ENCODE data around the gene THAP4. TPM values are rescaled to one million over a fixed set of nuclear protein-coding genes. Genes with fewer than 3 reads are reported as not detected.
"Not testable (repeated sequence)": the region's sequence is repeated elsewhere in the genome, so short reads cannot be mapped to it uniquely, and the experiment has no call there.

Gene THAP4
- total RNA-seq, 1 donor from 2014 or later = 38.9 TPM

DNA sequence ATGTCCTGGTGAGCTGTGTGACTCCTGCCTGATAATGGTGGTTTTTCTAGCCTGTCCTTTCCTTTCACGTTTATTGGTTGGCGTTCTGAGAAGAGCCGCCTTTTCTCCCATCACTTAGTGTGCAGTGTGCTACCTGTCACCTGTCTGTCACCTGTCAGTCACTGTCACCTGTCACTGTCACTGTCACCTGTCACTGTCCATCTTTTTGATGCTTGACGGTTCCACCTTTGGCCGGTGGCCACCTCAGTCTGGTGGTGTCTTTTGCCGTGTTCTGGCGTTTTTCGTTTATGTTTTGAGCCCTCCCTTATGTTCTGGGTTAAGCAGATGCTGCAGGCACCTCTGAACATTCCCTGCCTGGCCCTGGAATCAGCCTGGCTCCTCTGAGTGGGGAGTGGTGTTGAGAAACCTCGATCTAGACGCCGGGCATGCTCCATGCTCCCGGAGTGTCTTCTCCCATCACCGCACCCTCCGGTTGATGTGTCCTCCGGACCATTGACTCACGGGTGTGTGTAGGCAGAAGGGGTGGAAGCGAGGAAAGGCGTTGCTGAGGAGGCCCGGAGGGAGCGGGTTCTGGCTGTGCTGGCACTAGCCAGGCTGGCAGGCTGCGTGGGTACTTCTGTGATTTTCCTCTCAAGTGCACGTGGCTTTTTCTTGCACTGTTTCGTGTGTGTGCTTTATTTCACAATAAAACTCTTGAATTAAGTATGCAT lies 28.9 kb upstream of the THAP4 start:
- peak; percentile 59 for ATAC-seq

DNA sequence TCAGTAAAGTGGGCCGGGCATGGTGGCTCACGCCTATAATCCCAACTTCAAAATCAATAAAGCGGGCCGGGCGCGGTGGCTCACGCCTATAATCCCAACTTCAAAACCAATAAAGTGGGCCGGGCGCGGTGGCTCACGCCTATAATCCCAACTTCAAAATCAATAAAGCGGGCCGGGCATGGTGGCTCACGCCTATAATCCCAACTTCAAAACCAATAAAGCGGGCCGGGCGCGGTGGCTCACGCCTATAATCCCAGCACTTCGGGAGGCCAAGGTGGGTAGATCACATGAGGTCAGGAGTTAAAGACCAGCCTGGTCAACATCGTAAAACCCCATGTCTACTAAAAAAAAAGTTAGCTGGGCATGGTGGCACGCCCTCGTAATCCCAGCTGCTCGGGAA lies 25.8 kb upstream of the THAP4 start:
- not testable (repeated sequence) for ATAC-seq

DNA sequence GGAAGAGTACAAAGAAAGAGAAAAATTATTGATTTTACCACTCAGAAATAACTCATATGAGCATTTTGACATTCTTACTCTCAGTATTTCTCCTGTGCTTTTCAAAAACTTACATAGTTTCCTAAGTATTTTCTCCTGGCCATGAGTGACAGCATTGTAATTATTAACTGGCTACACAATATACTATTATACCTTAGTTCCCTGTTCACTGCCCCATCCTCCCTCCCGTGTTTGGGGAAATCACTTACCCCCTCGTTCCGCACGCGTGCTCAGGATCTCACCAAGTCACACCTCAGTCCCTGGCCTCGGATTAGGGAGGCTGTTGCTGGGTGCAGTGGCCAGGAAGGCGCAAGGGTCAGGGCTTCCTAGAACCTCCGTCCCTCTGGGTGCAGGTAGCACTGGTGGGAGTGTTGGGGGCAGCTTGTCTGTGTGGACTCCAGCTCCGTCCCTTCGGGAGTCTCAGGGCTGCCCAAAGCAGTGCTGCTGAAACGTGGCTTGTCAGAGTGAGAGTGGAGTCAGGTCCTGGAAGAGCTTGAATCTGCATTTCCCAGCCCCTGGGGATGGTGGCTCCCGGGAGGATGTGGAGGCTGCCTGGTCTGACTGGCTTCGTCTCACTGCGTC lies 23.7 kb upstream of the THAP4 start:
- ATAC-seq = no peak

DNA sequence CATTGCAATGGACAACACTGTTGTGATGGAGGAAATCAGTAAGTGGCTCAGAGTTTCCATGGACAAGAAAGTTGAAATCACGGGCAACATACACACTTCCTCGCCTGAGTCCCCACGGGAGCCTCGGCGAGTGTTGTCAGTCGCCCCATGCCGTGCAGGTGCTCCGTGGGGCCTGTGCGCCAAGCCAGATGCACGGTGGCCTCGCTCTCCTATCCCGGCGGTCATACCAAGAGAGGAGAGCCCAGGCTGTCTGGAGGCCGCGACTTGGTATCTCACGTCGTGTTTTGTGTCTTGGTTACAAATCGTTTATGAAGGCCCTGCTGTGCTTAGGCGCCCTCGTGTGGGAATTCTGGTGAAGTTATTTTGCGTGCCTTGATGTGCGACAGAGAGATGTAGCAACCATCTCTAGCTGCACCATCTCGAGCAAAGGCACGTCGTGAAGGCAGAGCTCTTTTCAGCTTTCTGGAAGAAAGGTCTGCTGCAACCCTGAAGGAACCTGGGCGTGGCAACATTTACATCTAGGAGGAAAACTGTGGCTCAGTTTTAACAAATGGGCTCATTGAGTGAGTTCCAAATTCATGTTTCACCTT lies 22.3 kb upstream of the THAP4 start:
- ATAC-seq = peak; percentile 54

DNA sequence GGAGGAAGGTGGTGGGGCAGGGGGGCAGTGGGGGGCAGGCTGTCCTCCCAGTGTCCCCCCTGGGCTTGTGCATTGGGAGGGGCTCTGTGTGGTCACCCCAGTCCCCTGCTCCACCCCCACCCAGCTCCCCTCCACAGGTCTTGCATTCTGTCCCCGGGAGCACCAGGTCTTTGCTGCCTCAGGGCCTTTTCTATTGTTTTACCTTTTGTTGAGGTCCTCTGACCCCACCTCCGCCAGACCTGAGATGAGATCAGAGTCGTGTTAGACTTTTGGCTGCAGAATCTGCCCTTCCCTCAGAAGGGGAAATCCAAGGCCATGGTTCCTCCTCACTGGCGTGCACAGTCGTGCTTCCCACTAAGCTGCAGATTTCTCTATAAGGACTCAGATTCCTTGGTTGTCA lies 21.3 kb upstream of the THAP4 start:
- peak; percentile 22 for ATAC-seq

DNA sequence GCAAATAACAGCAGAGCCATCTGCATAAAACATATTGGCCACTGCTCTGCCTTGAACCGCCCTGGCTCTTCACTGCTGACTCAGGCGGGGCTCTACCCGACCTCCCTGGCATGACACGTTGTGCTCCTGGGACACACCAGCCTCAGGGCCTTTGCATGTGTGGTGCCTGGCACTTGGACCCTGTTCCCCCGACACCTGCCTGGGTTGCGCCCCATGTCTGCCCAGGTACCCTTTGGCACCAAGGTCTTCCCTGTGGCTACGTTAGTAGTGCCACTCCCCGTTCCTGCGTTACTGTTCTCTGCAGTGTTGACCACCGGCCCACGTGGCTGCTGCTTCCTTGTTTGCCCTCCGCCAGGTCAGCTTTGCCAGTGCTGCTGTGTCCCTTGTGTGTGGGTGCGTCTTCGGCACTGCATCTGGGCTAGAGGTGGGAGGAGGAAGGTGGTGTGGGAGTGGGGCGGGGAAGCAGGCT lies 20.9 kb upstream of the THAP4 start:
- no peak for ATAC-seq

DNA sequence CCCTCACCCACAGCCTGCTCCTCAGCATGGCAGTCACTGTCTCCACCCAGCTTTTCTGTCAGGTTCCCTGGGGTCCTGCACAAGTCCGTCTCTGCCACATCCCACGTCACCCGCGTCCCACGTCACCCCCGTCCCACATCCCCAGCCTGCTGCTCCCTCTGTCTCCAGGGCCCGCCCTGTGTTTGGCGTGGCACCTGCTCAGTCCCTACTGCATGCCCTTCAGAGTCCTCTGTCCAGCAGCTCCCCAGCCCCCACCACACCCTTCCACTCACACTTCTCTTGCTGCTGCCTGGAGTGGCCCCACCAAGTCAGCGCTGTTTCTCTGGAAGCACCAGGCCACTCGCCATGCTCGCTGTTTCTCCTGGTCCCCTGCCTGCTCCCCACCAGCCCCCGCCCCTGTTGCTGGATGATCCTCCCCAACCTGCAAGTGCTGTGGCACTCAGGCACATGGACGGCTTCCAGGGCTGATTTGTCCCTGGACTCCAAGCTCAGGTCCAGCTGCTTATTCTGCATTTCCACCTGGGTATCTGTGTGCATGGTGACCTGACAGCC lies 19.3 kb upstream of the THAP4 start:
- ATAC-seq = no peak

DNA sequence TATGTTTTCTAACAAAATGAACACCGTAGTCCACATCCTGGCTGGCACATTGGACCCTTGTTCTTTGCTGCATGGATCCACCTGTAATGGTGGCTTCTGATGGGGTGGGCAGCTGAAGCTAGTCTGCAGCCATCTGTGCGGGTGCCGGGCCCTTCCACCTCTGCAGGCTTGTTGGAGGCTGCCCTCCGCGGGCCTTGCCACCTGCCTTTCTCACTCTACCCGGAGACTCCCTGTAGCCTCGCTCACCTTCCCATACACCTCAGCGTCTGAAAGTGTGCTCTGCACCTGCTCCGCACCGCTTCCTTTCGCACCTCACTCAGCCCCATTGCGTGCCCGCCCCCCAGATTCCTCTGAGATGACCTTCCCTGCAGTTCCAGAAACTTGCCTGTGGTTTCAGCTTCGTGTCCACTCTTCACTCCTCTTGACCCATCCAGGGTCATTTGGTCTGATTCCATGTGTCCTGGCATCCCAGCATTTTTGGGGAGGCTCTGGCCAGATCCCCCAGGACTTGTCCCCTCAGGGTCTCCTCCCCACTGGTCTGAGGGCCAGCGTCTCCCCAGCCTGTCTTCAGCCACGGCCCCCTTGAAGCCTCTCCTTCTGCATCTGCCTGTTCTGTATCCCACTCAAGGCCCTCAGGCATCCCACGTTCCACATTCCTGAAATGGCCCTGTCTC lies 18.7 kb upstream of the THAP4 start:
- no peak for ATAC-seq

DNA sequence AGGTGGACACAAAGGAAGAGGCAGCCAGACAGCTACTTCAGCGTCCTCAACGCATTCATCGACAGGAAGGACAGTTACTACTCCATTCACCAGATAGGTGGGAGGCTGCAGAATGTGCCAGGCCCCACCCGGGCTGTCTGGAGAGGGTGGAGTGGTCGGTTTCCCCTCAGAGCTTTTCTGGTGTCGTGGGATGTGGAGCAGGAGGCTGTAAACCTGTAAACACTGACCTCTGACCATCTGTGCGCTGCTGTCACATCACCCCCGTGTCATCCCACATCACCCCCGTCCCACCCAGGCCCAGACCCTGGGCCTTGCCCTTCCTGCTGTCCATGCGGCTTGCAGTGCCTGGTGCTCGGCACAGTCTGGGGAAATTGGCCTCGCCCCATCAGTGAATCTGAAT lies 17.6 kb upstream of the THAP4 start:
- no peak for ATAC-seq

DNA sequence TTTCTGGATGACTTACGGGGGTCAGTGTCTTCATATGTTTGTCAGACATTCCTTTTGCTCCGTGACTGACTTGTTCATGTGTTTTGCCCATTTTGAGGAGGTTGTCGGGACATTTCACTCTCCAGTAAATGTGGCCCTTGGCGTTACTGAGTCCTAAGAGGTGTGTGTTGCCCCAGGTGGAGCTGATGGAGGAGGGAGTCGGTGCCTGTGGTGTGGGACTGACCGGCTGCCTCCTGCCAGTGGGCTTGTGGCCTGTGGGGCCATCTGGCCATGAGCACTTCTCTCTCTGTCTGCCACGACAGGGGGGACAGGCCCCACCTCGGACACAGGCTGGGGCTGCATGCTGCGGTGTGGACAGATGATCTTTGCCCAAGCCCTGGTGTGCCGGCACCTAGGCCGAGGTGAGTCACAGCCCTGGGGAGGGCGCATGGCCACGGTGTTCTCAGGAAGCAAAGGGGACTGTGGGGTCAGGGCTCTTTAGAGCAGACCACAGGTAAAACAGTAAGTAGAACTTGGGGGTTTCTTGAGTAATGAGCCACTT lies 16.3 kb upstream of the THAP4 start:
- ATAC-seq = no peak

DNA sequence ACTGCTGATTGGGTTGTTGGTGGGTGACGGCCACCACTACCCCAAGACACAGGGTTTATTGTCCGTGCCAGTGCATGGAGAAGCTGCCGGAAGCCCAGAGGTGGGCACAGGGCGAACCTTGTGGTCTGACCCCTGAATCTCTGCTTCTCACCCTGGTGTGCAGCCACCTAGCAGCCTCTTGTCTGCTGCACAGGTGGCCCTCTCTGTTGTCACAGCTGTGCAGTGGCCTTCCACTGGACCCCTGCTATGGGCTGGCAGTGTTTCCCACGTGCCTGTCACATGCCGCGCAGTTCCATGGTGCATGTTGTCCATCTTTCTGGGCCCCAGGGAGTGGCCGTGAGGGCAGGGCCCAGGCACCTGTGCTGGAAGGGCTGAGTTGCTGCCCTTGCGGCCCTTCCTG lies 15.8 kb upstream of the THAP4 start:
- no peak for ATAC-seq

DNA sequence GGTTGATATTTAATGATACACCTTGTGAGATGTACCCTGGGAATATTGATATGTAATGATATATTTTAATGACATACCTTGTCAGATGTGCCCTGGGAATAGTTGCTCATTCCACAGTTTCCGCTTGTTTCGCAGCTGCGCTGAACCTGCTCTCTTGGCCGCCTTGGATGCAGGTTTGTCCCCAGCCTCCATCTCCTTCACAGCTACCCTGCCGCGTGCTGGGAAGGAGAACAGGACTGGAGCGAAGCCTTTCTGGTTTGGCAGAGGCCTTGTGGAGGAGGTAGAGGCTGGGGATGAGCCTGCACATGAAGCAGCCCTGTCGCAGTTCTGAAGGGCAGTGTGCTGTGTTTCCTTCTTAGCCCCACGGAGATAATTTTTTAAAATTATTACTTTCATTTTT lies 15.2 kb upstream of the THAP4 start:
- no peak for ATAC-seq

DNA sequence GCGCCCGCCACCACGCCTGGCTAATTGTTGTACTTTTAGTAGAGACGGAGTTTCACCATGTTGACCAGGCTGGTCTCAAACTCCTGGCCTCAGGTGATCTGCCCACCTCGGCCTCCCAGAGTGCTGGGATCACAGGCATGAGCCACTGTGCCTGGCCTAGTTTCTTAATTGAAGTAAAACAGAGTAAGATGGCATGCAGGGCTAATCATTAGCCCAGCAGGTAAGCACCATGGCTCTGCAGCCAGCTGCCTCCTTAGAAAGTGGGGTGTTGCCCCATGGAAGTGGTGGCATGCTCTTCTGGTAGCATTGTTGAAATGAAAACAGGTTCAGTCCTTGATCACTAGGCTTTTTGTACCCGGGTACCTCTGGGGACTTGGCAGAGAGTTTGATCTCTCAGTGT lies 13.0 kb upstream of the THAP4 start:
- ATAC-seq = no peak

DNA sequence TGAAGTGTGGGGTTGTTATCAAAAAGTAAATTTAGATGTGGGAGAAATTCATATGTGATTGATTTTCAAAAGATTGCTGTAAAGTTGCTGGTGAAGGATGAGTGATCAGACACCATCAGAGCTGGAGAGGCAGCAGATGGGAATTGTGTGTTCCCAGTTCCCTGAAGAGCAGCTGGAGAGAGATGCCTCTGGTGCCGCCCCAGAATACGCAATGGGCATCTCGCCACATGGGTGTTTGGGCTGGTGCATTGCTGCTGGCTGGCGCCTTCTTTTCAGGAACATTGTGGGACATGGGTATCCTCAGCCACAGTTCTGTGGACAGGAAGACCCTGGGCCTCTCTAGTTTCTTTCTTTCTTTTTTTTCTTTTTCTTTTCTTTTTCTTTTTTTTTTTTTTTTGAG lies 12.4 kb upstream of the THAP4 start:
- ATAC-seq = no peak

DNA sequence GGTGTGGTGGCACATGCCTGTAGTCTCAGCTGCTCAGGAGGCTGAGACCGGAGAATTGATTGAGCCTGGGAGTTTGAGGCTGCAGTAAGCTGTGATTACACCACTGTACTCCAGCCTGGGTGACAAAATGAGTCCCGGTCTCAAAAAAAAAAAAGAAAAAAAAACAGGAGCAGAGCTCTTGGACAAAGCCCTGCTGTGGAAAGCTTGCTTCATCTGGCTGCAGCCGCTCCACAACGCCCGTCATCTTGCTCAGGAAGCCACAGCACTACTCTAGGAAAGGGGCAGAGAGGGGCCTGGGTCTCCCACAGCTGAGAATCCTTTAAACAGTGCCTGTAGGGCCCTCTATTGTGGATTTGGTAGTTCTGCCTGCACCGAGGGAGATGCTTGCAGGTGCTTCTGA lies 11.5 kb upstream of the THAP4 start:
- ATAC-seq = no peak

DNA sequence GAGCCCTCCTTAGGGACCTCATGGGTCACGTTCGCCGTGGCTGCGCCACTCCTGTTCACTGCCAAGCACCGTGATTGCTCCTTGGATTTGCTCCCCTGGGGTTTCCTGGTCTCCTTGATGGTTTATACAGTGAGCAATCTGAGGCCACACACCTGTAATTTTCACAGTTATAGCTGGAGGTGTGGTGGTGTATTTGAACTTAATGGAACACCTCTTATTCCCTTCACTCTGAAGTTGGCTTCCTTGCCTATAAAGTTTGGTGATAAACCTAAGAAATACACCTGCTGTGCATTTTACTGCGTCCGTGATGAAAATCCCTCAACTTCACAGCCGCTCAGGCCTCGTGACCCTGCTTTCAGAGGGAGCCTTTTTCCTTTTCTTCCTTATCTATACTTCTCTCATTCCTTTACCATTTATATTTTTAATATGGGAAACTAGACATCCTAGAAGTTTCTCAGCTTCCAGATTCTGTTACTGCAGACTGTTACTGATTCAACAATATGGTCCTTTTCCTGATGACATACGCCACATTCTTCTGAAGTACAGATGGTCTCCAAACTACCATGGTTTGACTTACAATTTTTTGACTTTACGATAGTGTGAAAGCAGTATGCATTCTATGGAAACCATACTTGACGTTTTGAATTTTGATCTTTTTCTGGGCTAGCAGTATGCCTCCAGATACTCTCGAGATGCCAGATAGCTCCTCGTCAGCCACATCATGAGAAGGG lies 9.1 kb upstream of the THAP4 start:
- ATAC-seq = no peak

DNA sequence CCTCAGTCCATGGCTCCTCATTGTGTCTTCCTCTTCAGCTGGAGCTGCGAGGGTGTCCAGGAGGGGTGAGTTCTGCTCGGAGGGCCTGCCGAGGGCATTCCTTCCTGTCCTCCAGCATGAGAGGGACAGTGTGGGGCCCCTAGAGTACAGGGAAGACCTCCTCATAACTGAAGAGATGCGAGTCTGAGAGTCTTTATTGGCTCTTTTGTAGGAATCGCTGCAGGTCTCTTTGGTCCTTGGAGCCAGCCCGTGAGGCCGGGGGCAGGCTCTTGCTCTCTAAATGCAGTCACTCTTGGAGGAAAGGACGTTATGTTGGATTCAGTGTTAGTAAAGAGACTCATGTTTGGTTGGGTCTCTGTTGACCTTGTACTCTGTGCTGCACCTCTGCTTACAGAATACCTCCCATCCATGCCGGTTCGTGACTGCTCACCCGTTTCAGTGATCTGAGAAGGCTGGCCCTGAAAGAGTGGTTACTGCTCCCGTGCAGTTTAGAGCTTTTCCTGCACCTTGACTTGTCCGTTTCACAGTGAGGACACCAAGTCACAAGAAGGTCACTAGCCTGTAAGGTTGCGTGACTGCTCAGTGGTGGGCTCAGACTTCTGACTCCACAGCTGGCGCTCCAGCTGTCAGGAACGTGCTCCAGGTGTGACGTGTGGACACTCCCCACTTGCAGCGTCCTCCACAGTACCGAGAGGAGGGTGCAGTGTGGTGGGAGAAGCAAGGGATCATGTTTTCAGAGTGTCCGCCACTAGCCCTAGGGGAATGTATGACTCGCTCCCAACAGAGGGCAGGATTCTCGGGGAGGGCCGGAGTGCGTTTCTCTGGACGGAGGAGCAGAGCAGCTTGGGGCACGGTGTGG lies 8.3 kb upstream of the THAP4 start:
- ATAC-seq = no peak

DNA sequence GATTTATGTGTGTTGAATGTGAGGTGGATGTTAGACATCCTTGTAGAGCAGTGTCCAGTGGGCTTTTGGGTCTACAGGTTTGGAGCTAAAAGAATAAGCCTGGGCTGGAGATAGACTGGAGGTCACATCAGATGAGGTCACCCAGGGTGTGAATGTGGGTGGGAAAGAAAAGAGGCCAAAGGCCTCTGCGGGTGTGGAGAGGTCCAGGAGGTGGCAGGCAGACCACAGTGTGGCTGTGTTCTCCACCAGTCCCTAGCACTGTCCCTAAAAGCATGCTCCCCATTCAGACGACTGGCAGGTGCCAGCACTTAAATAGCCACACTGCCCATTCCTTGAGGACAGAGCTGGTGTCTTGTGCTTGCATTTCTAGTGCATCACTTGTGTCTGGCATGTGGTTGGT lies 4.7 kb upstream of the THAP4 start:
- ATAC-seq = no peak

DNA sequence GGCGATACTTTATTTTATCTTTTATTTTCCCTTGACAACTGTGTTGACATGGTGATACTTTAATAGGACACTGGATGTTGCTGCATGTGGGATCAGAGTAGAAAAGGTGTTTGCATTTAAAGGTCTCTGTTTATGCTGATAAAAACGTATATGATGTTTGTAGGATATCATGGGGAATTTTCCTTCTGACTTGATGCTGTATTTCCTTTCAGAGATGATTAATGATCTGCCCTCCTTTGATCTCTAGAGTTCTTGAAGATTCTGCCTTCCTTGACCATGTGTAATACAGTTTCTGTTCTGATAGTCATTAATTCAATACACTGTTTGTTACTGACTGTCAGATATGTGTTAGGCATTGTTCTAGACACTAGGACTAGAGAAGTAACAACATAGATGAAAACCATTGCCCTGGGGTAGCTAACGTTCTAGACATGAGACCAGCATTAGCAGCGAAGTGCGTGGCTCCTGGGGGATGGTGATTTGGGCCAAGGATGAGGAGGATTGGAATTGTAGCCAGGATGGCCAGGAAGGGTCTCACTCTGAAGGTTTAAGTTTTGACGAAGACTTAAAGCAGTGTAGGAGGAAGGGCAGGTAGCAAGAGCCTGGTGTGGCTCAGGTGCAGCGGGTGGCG lies 3.3 kb upstream of the THAP4 start:
- ATAC-seq = no peak

DNA sequence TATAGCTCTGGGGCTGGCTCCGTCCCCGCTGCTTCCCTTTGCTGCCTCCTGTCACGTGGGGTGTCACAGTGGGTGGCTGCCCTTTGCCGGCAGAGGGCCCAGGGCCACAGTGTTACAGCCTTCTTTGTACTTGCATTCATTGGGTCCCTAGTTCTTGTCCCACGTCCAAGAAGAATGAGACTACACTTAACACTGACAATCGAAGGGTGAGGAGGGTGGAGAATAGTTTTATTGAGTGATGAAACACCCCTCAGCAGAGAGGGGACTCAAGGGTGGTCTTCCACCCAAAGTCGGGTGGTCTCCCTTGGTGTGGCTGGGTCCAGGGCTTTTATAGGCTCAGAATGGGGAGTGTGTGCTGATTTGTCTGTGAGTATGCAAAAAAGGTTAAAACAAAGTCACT lies 2.4 kb upstream of the THAP4 start:
- no peak for ATAC-seq

DNA sequence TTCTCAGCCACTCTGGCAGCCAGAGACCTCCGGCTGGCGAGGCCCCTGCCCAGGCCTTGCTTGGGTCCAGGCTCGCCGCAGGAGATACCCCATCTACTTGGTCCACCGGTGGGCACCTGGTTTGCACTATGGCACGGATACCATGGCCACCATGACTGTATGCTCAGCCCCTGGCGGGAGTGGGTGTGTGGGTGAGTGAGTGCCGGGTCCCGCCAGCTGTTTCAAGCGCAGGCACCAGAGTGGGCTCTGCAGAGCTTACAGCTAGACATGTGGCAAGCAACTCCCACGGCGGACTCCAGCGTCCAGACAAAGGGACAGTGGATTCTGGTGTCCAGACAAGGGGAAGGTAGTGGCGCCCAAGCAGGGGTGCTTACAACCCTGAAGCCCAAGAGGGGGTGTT lies 2.0 kb upstream of the THAP4 start:
- ATAC-seq = no peak
